K562 (cell line): ENCODE results near the gene TAF5L. TPM values are rescaled to one million over a fixed set of nuclear protein-coding genes. Genes with fewer than 3 reads are reported as not detected.

Experiments
- ATAC-seq: fragments of 200-7000 bp; cut with Tn5 transposase; 3 replicates; pipeline ENCODE4 v1.9.1; 2020; ENCODE audit warnings: moderate library complexity
- BruUV-seq: library from RNA; stranded (reverse); fragments of 400-500 nt; replicated peaks from 2 replicates; lab custom pipeline; 2021; lab: Mats Ljungman, UMichigan
- CTCF ChIA-PET: fragments of 300-600 bp; formaldehyde crosslinking; extraction: SDS; loops from one replicate; lab custom pipeline; 2021; ENCODE audit warnings: low intra/inter-chr PET ratio; lab: Yijun Ruan, JAX
- POLR2A ChIA-PET: fragments of 300-600, 350-650 bp; sonication (Branson Sonifier 250); formaldehyde crosslinking; extraction: SDS; loops from one replicate; lab custom pipeline; 2021; ENCODE audit warnings: antibody characterized with exemption, inconsistent platforms; lab: Yijun Ruan, JAX
- DNase-seq, 4 experiments: peaks; one replicate each; pipeline versions ENCODE4 v3.0.0 to v3.0.0-alpha.2; 2011 to 2018; ENCODE audit warnings: low spot score in 3 of 4, mixed read lengths in 3 of 4; ENCODE audit errors: extremely low read depth in 1 of 4
- FAIRE-seq: peaks from 2 replicates; lab custom pipeline; 2011; peaks lifted over from hg19 to GRCh38; lab: Jason Lieb, UNC
- H2AFZ ChIP-seq: 2 replicates; pipeline ENCODE4 v1.6.0; 2011; ENCODE audit warnings: low read depth, low read length, control low read depth, inconsistent platforms
- H3K27ac ChIP-seq: fragments of 200-600 bp; 3 replicates; pipeline ENCODE4 v1.8.0; 2011; ENCODE audit warnings: low read depth, mild to moderate bottlenecking, control low read depth, inconsistent platforms, low read length, moderate library complexity, mixed read lengths; ENCODE audit errors: extremely low read depth
- H3K27me3 ChIP-seq, 2 experiments: fragments of 300-600 bp in 1 of 2; 2 replicates in 1 of 2; 3 replicates in 1 of 2; pipeline versions ENCODE4 v1.6.0 to v1.8.0; 2011; ENCODE audit warnings: inconsistent platforms in 2 of 2, low read length in 2 of 2, mild to moderate bottlenecking in 1 of 2, mixed read lengths in 1 of 2, moderate library complexity in 1 of 2; ENCODE audit not compliant: control insufficient read depth in 2 of 2, insufficient read depth in 2 of 2
- H3K36me3 ChIP-seq: fragments of 300-600 bp; 3 replicates; pipeline ENCODE4 v1.8.0; 2011; ENCODE audit warnings: mild to moderate bottlenecking, low read length, inconsistent platforms; ENCODE audit not compliant: control insufficient read depth, insufficient read depth
- H3K4me1 ChIP-seq, 2 experiments: fragments of 200-600 bp in 1 of 2; replicated peaks in 1 of 2; 2 replicates in 1 of 2; 3 replicates in 1 of 2; pipeline versions ENCODE4 v1.5.1 to v1.8.0; 2011; ENCODE audit warnings: inconsistent platforms in 2 of 2, low read length in 2 of 2, mild to moderate bottlenecking in 1 of 2, mixed read lengths in 1 of 2, moderate library complexity in 1 of 2; ENCODE audit not compliant: control insufficient read depth in 2 of 2, insufficient read depth in 2 of 2
- H3K4me2 ChIP-seq: 2 replicates; pipeline ENCODE4 v1.6.1; 2011; ENCODE audit warnings: low read length, control low read depth, inconsistent platforms, mixed read lengths; ENCODE audit not compliant: insufficient read depth
- H3K4me3 ChIP-seq: fragments of 200-600 bp; sonication (generic), shearing (Covaris generic); 2 replicates; pipeline ENCODE4 v1.5.1; 2016; ENCODE audit warnings: control low read depth, inconsistent platforms
- H3K79me2 ChIP-seq: fragments of 200-600 bp; 3 replicates; pipeline ENCODE4 v1.8.0; 2011; ENCODE audit warnings: low read length, inconsistent platforms; ENCODE audit not compliant: control insufficient read depth, insufficient read depth
- H3K9ac ChIP-seq, 2 experiments: 2 replicates each; pipeline versions ENCODE4 v1.6.0 to v1.6.1; 2011; ENCODE audit warnings: low read depth in 2 of 2, low read length in 2 of 2, control low read depth in 1 of 2, inconsistent platforms in 1 of 2, mild to moderate bottlenecking in 1 of 2, mixed read lengths in 1 of 2; ENCODE audit not compliant: insufficient read depth in 1 of 2
- H3K9me1 ChIP-seq: one replicate; pipeline ENCODE4 v1.6.0; 2011; ENCODE audit warnings: inconsistent platforms, mild to moderate bottlenecking, low read length, moderate library complexity; ENCODE audit not compliant: control insufficient read depth, insufficient read depth
- H3K9me3 ChIP-seq: replicated peaks from 2 replicates; pipeline ENCODE4 v1.5.1; 2011; ENCODE audit warnings: low read depth, low read length, inconsistent platforms; ENCODE audit not compliant: control insufficient read depth, insufficient read depth
- H4K20me1 ChIP-seq: replicated peaks from 2 replicates; pipeline ENCODE4 v1.6.1; 2011; ENCODE audit warnings: low read length, inconsistent platforms, mixed read lengths; ENCODE audit not compliant: control insufficient read depth, insufficient read depth
- CEBPG ChIP-seq, 3 experiments: fragments of 200-800 bp in 1 of 3; sonication (Bioruptor generic) in 1 of 3; sonication (generic) in 1 of 3; formaldehyde crosslinking in 1 of 3; IDR thresholded peaks in 2 of 3; conservative IDR thresholded peaks in 1 of 3; 2 replicates each; pipeline versions ENCODE4 v1.6.1 to v1.8.0; 2016 to 2022; ENCODE audit warnings: missing compliant biosample characterization in 2 of 3, missing genetic modification characterization in 2 of 3, mild to moderate bottlenecking in 1 of 3, missing genetic modification reagents in 1 of 3
- ETV1 ChIP-seq: fragments of 450-650 bp; conservative IDR thresholded peaks from 2 replicates; pipeline ENCODE4 v1.6.1; 2016; ENCODE audit warnings: missing genetic modification characterization, control low read depth, low read depth, missing compliant biosample characterization
- KDM5B ChIP-seq: fragments of 200-600 bp; sonication (generic); IDR thresholded peaks from 2 replicates; pipeline ENCODE4 v1.6.1; 2012; ENCODE audit warnings: low read depth, mild to moderate bottlenecking, moderate library complexity, low read length, control low read depth, inconsistent platforms; ENCODE audit not compliant: insufficient replicate concordance
- MCM7 ChIP-seq, 2 experiments: fragments of 450-650 bp; IDR thresholded peaks; 2 replicates each; pipeline ENCODE4 v1.6.1; 2016 to 2018
- NFIX ChIP-seq: fragments of 250-450 bp; sonication (Bioruptor Pico); IDR thresholded peaks from 2 replicates; pipeline ENCODE4 v1.4.0; 2020; ENCODE audit warnings: low read depth, mild to moderate bottlenecking, moderate library complexity
- PHB2 ChIP-seq: fragments of 450-650 bp; IDR thresholded peaks from 2 replicates; pipeline ENCODE4 v1.6.1; 2017; ENCODE audit warnings: low read depth
- PTTG1 ChIP-seq: fragments of 450-650 bp; IDR thresholded peaks from 2 replicates; pipeline ENCODE4 v1.6.1; 2016; ENCODE audit warnings: low read depth, mild to moderate bottlenecking, missing genetic modification characterization, missing compliant biosample characterization
- RBM17 ChIP-seq: fragments of 200-400 bp; formaldehyde crosslinking; IDR thresholded peaks from 2 replicates; pipeline ENCODE4 v1.6.1; 2017; ENCODE audit warnings: low read depth, mild to moderate bottlenecking, low read length, borderline replicate concordance
- SIX5 ChIP-seq, 2 experiments: IDR thresholded peaks; 2 replicates each; pipeline ENCODE4 v1.6.1; 2011; ENCODE audit warnings: low read length in 2 of 2, borderline replicate concordance in 1 of 2, low read depth in 1 of 2, mild to moderate bottlenecking in 1 of 2, moderate library complexity in 1 of 2; ENCODE audit not compliant: insufficient read depth in 1 of 2
- TBL1XR1 ChIP-seq, 2 experiments: IDR thresholded peaks; 2 replicates each; pipeline ENCODE4 v1.6.1; 2012; ENCODE audit warnings: improper control_type of control experiment in 2 of 2, low read length in 2 of 2, mild to moderate bottlenecking in 1 of 2
- ZNF184 ChIP-seq: sonication (generic); formaldehyde crosslinking; IDR thresholded peaks from 2 replicates; pipeline ENCODE4 v1.5.0; 2020; ENCODE audit warnings: missing genetic modification reagents
- ZNF224 ChIP-seq: sonication (generic); formaldehyde crosslinking; IDR thresholded peaks from 2 replicates; pipeline ENCODE4 v1.8.0; 2022; ENCODE audit warnings: mild to moderate bottlenecking, missing genetic modification reagents
- ZNF77 ChIP-seq: fragments of 250-450 bp; sonication (Bioruptor Pico); IDR thresholded peaks from 2 replicates; pipeline ENCODE4 v1.5.0; 2020
- ZNF785 ChIP-seq: fragments of 250-450 bp; sonication (Bioruptor Pico); IDR thresholded peaks from 2 replicates; pipeline ENCODE4 v1.4.0; 2020; ENCODE audit warnings: mild to moderate bottlenecking
- WGBS: fragments of 100-300 bp; shearing (Covaris generic); methylation state at CpG from one replicate; pipeline ENCODE4 v1.1.6; 2016; ENCODE audit warnings: low coverage, mixed read lengths; ENCODE audit not compliant: insufficient coverage; ENCODE audit errors: missing lambda C conversion rate; 5-methylcytosine and 5-hydroxymethylcytosine counted together
- in situ Hi-C: fragments of 300-500 bp; cut with MboI; formaldehyde crosslinking; loops from 4 replicates; pipeline ENCODE4 v1.15.0; 2018; ENCODE audit warnings: inconsistent platforms, mixed read lengths
- intact Hi-C: fragments of 100-400 bp; cut with micrococcal nuclease; formaldehyde crosslinking; loops from 2 replicates; pipeline ENCODE4 v1.14.2; 2022
- polyA plus RNA-seq, 8 experiments: library from polyadenylated mRNA; depleted of rRNA in 4 of 8; stranded (reverse) in 5 of 8; unstranded in 3 of 8; fragments of >200 nt; fragmentation: Nextera tagmentation in 2 of 8; fragmentation: Illumina TruSeq in 1 of 8; extraction: Ambion mirVana in 2 of 8; extraction: Trizol in 1 of 8; gene quantifications; 2 replicates each; pipeline versions ENCODE4 v1.2.1 to v1.2.3, GENCODE V29; 2011 to 2014; ENCODE audit warnings: inconsistent platforms in 1 of 8, missing spikeins in 1 of 8
- total RNA-seq, 7 experiments: library from RNA; depleted of rRNA in 6 of 7; stranded (reverse); fragments of >200 nt in 6 of 7; fragmentation: Illumina TruSeq in 2 of 7; extraction: Trizol in 2 of 7; gene quantifications; 2 replicates each; pipeline versions ENCODE4 v1.2.1 to v1.2.3, GENCODE V29; 2011 to 2021; ENCODE audit warnings: low replicate concordance in 1 of 7
- TF ChIP-seq, protein P1 (sequence below): sonication (generic); formaldehyde crosslinking; IDR thresholded peaks from 2 replicates; pipeline ENCODE4 v1.8.0; 2022; ENCODE audit warnings: missing genetic modification reagents, mild to moderate bottlenecking, borderline replicate concordance
- TF ChIP-seq, protein P2 (sequence below): sonication (generic); formaldehyde crosslinking; IDR thresholded peaks from 2 replicates; pipeline ENCODE4 v1.8.0; 2023; ENCODE audit warnings: missing genetic modification reagents, mild to moderate bottlenecking, borderline replicate concordance

Gene TAF5L
- total and polyA plus RNA-seq, 9 of the 15 experiments (the other 6 are each of a cell fraction or from before 2014, with no cell fraction given): 2.2 to 34.2 (median 23.3) TPM

DNA sequence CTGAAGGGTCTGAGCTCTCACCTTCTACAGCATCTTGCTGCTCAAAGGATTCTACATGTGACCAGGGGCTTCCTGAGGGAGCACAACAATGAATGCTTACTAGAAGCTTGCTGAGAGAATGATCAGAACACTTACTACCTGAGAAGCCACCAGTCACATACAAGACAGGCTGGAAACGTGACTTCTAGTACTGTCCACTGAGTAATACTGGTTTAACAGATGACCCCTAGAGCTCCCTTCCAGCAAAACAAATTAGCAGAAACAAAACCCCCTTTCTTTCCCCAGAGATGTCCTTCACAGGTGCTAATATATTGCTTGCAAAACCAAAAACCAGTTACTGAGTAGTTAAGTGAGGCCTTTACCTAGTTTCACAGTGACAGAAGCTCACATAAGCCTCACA is 2.1 kb downstream of the TAF5L start:
- peaks cover 8% of the 10 kb centered on the region for H3K36me3 ChIP-seq
- CTCF ChIA-PET: no interaction called here
- 47% methylated on average over 1 of the region's 1 CpG for WGBS
- peaks cover 31% of the 10 kb centered on the region for H4K20me1 ChIP-seq
- BruUV-seq: no TSS peak
- peak overlapping the region in 1 of 2 experiments; percentile 20; a peak in 1 of 4 replicates for H3K9ac ChIP-seq
- H2AFZ ChIP-seq: no peak overlapping the region
- H3K4me3 ChIP-seq: no peak overlapping the region
- POLR2A ChIA-PET: interaction anchor here (0.6 to 1.5 kb wide), 9 partner anchors 8 to 193 kb away, joined by 3 to 6 read pairs (median 4); partner anchors contain the start of gene ABCB10
- H3K27ac ChIP-seq: no peak overlapping the region
- no peaks in the 10 kb centered on the region for H3K27me3 ChIP-seq
- peaks cover 91% of the 10 kb centered on the region for H3K79me2 ChIP-seq
- H3K9me3 ChIP-seq: no peaks in the 10 kb centered on the region
- ATAC-seq: no peak
- peaks cover 15 to 31% of the 10 kb centered on the region in 2 experiments; a peak in 4 of 5 replicates for H3K4me1 ChIP-seq
- no peak for FAIRE-seq
- DNase-seq: no peak
- intact Hi-C loops: loop anchor here (5.0 kb wide), 1 partner anchor 52 kb away; no protein-coding TSS in a partner anchor
- H3K4me2 ChIP-seq: no peak overlapping the region
- H3K9me1 ChIP-seq: no peaks in the 10 kb centered on the region
- in situ Hi-C loops: no loop called here
- no peak for TF ChIP-seq SIX5 (IDR thresholded peaks at IDR 0.05; ENCODE audit: borderline replicate concordance in 1 of 2, insufficient read depth in 1 of 2, low read depth in 1 of 2, low read length in 2 of 2)
- no peak for TF ChIP-seq TBL1XR1 (IDR thresholded peaks at IDR 0.05; ENCODE audit: low read length in 2 of 2)
- TF ChIP-seq ZNF785 (CRISPR knock-in tag): no peak
- TF ChIP-seq RBM17: no peak
- TF ChIP-seq ZNF184 (CRISPR knock-in tag): no peak
- TF ChIP-seq, protein P1, sequence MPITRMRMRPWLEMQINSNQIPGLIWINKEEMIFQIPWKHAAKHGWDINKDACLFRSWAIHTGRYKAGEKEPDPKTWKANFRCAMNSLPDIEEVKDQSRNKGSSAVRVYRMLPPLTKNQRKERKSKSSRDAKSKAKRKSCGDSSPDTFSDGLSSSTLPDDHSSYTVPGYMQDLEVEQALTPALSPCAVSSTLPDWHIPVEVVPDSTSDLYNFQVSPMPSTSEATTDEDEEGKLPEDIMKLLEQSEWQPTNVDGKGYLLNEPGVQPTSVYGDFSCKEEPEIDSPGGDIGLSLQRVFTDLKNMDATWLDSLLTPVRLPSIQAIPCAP (CRISPR knock-in tag): no peak
- TF ChIP-seq CEBPG (CRISPR knock-in tag; IDR thresholded peaks at IDR 0.05): no peak
- no peak for TF ChIP-seq CEBPG (tag; conservative IDR thresholded peaks at IDR 0.05 in 1 of 2, IDR thresholded peaks at IDR 0.05 in 1 of 2)
- TF ChIP-seq NFIX: no peak
- TF ChIP-seq ZNF224: no peak
- TF ChIP-seq PTTG1 (tag): no peak
- TF ChIP-seq ETV1 (tag): no peak
- no peak for TF ChIP-seq PHB2
- TF ChIP-seq, protein P2, sequence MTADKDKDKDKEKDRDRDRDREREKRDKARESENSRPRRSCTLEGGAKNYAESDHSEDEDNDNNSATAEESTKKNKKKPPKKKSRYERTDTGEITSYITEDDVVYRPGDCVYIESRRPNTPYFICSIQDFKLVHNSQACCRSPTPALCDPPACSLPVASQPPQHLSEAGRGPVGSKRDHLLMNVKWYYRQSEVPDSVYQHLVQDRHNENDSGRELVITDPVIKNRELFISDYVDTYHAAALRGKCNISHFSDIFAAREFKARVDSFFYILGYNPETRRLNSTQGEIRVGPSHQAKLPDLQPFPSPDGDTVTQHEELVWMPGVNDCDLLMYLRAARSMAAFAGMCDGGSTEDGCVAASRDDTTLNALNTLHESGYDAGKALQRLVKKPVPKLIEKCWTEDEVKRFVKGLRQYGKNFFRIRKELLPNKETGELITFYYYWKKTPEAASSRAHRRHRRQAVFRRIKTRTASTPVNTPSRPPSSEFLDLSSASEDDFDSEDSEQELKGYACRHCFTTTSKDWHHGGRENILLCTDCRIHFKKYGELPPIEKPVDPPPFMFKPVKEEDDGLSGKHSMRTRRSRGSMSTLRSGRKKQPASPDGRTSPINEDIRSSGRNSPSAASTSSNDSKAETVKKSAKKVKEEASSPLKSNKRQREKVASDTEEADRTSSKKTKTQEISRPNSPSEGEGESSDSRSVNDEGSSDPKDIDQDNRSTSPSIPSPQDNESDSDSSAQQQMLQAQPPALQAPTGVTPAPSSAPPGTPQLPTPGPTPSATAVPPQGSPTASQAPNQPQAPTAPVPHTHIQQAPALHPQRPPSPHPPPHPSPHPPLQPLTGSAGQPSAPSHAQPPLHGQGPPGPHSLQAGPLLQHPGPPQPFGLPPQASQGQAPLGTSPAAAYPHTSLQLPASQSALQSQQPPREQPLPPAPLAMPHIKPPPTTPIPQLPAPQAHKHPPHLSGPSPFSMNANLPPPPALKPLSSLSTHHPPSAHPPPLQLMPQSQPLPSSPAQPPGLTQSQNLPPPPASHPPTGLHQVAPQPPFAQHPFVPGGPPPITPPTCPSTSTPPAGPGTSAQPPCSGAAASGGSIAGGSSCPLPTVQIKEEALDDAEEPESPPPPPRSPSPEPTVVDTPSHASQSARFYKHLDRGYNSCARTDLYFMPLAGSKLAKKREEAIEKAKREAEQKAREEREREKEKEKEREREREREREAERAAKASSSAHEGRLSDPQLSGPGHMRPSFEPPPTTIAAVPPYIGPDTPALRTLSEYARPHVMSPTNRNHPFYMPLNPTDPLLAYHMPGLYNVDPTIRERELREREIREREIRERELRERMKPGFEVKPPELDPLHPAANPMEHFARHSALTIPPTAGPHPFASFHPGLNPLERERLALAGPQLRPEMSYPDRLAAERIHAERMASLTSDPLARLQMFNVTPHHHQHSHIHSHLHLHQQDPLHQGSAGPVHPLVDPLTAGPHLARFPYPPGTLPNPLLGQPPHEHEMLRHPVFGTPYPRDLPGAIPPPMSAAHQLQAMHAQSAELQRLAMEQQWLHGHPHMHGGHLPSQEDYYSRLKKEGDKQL (CRISPR knock-in tag): no peak
- TF ChIP-seq ZNF77 (CRISPR knock-in tag): no peak
- no peak for TF ChIP-seq KDM5B
- no peak for TF ChIP-seq MCM7 (IDR thresholded peaks at IDR 0.05)
